Muscle of back (tissue), 11 donors: ENCODE results near the gene NEMP2. TPM values are rescaled to one million over a fixed set of nuclear protein-coding genes. Genes with fewer than 3 reads are reported as not detected.
"Not testable (repeated sequence)": the region's sequence is repeated elsewhere in the genome, so short reads cannot be mapped to it uniquely, and the experiment has no call there.

Experiments
- DNase-seq, 3 donors: peaks; one replicate each; pipeline versions ENCODE4 v3.0.0 to v3.0.0-alpha.2; 2013
- polyA plus RNA-seq, 10 donors: library from polyadenylated mRNA; unstranded; fragments of 120-200 nt; gene quantifications; one replicate each; pipeline ENCODE4 v1.2.1, GENCODE V29; 2013; ENCODE audit not compliant: insufficient read length in 10 of 10

Gene NEMP2
- polyA plus RNA-seq, 10 donors, result 4.6 to 9.6 (median 7.1) TPM

DNA sequence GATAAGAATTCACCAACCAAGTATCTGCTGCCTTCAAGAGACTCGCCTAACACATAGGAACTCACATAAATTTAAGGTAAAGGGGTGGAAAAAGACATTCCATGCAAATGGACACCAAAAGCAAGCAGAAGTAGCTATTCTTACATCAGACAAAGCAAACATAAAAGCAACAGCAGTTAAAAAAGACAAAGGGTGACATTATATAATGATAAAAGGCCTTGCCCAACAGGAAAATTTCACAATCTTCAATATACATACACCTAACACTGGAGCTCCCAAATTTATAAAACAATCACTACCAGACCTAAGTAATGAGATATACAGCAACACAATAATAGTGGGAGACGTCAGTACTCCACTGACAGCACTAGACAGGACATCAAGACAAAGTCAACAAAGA lies 41.4 kb downstream of the NEMP2 start:
- DNase-seq, result no peak

DNA sequence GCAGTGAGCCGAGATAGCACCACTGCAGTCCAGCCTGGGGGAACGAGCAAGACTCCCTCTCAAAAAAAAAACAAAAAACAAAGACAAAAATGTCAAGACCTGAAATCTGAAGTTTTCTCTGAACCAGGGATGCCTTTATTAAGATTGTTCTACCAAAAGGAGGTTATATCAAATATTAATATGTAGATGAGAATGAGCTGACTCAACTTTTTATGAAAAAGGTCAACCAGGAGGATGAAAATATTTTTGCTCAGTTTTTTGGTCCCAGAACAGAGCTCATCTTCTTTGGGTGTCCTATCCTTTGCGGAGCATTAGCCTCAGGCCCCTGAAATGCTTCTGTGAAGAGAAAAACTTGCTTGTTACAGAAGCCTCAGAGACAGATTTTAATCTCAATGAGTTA lies 44.0 kb downstream of the NEMP2 start:
- DNase-seq, result no peak

DNA sequence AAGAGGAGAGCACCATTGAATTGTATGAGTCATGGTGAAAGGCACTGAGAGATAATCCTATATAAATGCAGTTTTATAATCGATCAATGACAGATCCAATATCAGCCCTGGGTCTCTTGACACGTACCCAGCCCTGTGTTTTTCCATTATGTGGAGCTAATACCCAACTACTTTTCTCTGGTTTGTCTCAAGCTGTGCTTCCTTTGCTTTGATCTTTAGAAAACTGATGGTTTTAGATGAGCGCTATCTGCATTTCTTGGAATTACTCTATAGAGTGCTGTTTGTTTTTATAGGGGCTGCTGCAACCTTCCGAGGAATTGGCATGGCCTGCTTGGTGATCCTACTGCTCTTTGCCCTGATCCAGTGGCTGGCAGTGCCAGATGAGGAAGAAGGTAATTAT lies 45.0 kb downstream of the NEMP2 start:
- no peak for DNase-seq

GRCh38 chr2:190488516-190489233 lies 45.8 kb downstream of the NEMP2 start:
- no peak for DNase-seq

DNA sequence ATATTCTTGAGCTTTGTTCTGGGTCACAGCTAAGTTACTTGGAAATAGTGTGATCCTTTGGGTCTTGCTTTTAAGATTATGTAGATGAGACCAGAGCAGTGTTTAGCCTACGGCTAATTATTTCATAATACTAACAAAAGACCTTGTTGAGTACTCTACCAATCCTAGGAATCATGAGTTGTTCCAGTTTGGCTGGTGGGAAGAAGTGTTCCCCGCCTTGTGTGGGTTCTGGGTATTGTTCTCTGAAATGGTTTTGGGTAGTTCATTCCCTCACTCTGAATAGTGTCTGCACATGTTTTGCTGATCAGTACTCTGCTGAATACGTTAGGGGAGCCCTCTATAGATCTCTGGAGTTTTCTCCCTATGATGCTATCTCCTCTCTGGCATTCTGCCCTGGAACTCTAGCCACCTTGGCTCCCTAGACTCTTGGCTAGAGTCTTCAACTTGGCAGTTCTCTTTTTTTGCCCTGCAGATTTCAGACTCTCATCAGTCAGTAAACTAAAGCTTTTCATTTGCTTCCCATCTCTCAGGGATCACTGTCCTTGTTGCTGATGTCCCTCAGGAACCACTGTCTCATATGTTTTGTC lies 48.4 kb downstream of the NEMP2 start:
- peak in 1 of 3 donors; percentile 40 for DNase-seq

- no peak for DNase-seq
These were observed 52.1 kb downstream of the NEMP2 start for GRCh38 chr2:190482451-190482850.

- no peak for DNase-seq
These were observed 53.2 kb downstream of the NEMP2 start for GRCh38 chr2:190481339-190481738.

DNA sequence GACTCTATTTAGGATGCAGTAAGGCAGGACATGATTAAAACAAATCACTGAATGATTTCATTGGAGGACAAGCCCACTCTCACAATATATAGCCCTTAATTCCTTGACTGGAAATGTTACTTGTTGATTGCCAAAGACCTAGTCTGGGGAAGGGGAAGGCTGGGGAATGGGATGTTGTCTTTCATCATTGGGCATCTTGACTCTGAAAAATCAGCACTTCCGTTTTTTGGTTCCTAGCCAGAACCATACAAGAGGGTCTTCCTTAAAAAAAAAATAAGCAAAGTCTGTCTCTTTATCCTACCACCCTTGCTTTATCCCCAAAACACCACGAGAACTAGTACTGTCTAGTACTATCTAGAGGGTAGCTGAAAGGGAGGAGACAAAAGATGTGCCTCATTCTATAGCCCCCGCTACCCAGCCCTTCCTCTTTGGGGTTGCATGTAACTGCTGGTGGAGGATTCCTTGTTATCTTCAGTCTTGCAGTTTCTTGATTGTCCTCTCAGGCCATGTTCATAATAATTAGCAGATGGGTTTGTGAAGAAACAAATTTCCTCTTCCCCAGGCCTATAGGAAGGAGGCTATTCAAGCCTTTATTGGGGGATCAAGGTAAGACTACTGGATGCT lies 55.8 kb downstream of the NEMP2 start:
- DNase-seq, result no peak

DNA sequence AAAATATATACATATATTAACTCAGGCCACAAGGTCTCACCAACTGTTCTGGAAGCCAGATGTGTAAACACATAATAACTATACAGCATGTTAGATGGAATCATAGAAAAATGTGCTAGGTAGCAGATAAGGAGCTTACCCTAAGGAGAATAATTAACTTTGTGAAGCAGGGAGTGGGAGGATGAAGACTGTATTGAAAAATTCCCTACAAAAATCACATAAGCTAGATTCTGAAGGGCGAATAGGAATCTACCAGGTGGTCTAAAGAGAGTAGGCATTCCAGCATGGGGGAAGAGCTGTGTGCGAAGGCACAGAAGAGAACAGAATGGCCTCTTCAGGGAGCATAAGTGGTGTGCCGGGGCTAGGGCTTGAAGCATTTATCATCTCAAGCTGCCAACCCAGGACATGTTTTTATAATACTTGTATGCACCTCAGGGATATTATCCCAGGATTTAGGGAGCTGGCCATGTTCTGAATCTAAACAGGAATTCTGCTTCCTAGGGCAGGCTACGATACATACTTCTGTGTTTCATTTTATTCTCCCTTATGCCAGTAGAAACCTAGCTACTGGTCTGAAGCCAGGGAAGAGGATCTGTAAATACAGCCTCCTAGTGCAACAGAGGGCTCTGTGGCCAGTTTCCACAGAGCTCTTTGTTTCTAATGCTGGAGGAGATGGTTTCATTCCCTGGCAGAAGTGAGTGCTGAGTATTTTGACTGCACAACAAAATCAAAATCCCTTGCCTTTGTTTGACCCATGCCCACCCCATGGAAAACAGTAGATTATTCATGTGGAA lies 56.7 kb downstream of the NEMP2 start:
- DNase-seq, result peak in 2 of 3 donors; percentile 59 to 74

DNA sequence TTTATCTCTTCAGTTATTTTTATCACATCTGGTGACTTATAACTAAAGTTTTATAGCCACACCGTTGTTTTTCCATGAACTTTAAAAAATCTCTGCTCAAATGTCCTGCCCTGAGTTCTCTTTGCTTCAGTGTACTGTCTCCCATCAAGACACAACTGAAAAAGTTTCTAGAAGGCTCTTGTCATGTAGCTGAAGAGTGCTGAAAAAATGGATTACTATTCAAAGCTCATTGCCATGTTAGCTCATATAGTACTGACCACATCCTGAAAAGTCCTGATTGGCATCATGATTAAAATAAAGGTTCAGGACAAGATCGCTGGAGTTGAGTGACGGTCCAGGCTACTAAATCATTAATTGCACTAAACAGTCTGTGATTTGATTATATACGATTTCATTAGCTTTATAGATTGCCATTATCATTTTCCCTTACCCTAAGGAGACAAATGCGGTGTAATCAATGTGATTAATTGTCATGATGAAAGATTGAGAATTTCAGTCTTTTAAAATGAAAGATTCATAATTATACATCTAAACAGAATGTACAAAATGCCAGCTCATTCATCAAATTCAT lies 64.2 kb downstream of the NEMP2 start:
- DNase-seq, result peak in 1 of 3 donors; percentile 28

GRCh38 chr2:190469771-190470170 lies 64.8 kb downstream of the NEMP2 start:
- peak; percentile 51 to 88 (median 75) for DNase-seq

- peak; percentile 95 to 97 (median 97) for DNase-seq
These were observed 65.5 kb downstream of the NEMP2 start for GRCh38 chr2:190468814-190469569.

GRCh38 chr2:190468354-190468753 lies 66.2 kb downstream of the NEMP2 start:
- not testable (repeated sequence) for DNase-seq

DNA sequence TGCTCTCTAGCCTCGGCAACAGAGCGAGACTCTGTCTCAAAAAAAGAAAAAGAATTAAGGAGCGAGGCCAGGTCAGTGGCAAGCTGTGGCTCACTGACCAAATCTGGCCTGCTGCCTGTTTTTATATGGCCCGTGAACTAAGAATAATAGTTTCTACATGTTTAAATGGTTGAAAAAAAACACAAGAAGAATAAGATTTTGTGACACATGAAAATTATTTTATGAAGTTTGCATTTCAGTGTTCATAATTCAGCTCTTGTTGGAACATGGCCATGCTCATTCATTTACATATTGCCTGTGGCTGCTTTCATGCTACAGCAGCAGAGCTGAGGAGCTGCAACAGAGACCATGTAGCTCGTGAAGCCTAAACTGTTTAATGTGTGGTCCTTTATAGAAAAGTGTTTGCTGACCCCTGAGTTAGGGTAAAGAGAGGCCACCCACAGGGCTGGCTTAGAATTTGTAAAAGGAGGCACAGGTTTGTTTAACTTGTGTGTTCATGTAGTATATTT lies 66.9 kb downstream of the NEMP2 start:
- DNase-seq, result peak; percentile 39 to 85 (median 65)

GRCh38 chr2:190466819-190467446 lies 67.6 kb downstream of the NEMP2 start:
- peak in 2 of 3 donors; percentile 34 to 63 for DNase-seq

DNA sequence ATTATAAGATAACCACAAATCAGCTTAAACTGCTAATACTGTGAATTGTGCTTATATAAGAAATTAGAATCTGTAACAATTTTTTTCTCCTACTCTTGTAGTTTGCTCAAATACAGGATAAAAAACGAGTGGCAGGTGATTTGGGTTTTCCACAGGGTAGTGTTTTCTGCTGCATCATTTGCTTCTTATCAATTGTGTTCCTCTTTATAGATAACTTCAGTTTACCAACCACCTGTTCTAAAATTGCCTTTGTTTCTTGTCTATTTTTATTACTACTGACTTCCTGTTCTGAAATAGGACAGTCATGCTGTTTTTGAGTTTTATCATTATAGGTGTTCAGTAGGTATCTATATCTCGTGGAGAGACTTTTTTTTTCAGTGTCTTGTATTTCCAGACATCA lies 69.5 kb downstream of the NEMP2 start:
- no peak for DNase-seq

GRCh38 chr2:190462611-190463010 lies 71.9 kb downstream of the NEMP2 start:
- no peak for DNase-seq

DNA sequence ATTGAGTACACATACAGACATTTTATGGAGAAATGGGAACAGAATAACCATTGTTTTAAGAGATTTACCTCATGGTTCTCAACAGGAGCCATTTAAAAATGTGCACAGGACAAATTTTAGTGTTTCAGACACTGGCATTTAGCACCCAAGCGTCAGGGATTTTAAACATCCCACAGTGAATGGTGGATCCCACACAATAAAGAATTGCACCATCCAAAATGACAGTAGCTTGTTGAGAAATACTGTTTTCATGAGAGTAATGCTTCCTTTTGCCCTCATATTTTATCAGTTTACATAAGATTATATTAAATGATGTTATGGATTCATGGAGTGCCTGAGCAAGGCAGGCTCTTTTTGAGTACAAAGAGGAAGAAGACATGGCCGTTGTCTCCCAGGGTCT lies 72.3 kb downstream of the NEMP2 start:
- no peak for DNase-seq

GRCh38 chr2:190460487-190460886 lies 74.0 kb downstream of the NEMP2 start:
- no peak for DNase-seq

DNA sequence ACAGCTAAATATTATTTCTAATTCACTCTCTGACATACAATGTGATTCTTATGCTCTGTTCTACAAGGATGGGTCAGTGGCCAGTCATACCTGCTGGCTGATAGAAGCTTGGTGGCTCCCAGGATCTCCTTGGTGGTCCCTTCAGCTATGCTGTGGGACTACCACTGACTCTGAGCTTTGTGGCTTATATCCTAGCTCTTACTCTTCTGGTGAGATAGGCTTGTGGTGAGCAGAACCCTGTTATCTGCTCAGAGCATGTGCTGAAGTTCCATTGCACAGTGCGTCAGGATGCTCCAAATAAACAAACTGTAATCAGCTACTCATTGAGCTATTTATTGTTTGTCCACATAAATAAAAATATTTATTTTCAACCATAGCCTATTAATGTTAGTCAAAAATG lies 74.6 kb downstream of the NEMP2 start:
- DNase-seq, result no peak
